ENCODE data around the gene KLHDC4. TPM values are rescaled to one million over a fixed set of nuclear protein-coding genes. Genes with fewer than 3 reads are reported as not detected.

Gene KLHDC4
- total and polyA plus RNA-seq, 4 donors: 8.2 to 27.6 (median 14.2) TPM

GRCh38 chr16:87780385-87780989 is 14.7 kb upstream of the KLHDC4 start:
- Histone ChIP-seq H3K9me3 (ENCODE audit: control insufficient read depth in 4 of 4, low read length in 3 of 4) (no peaks in the 10 kb centered on the region), H3K36me3 (ENCODE audit: control insufficient read depth in 4 of 4, insufficient read depth in 3 of 4, low read depth in 1 of 4, low read length in 3 of 4) (no peaks in the 10 kb centered on the region), H3K9ac (ENCODE audit: low read depth in 1 of 2, low read length in 2 of 2) (no peak overlapping the region), H3K4me1 (ENCODE audit: control insufficient read depth in 4 of 4, insufficient read depth in 4 of 4, low read length in 3 of 4) (peaks cover 8 to 26% (median 19%) of the 10 kb centered on the region in 4 donors), H3K4me3 (ENCODE audit: low read depth in 1 of 3, low read length in 3 of 3) (no peak overlapping the region), H3K27ac (ENCODE audit: low read depth in 1 of 2, low read length in 2 of 2) (no peak overlapping the region), H3K27me3 (ENCODE audit: control insufficient read depth in 4 of 4, insufficient read depth in 4 of 4, low read length in 3 of 4) (no peaks in the 10 kb centered on the region)
- TF ChIP-seq ATF3 (IDR thresholded peaks at IDR 0.05): no peak
- TF ChIP-seq ZBTB33 (IDR thresholded peaks at IDR 0.05): no peak
- no peak for DNase-seq (ENCODE audit: low spot score)
- 80% methylated on average over 10 of the region's 10 CpGs for WGBS

- Histone ChIP-seq H3K9me3 (ENCODE audit: control insufficient read depth in 4 of 4, low read length in 3 of 4) (no peaks in the 10 kb centered on the region), H3K27ac (ENCODE audit: low read depth in 1 of 2, low read length in 2 of 2) (no peak overlapping the region), H3K27me3 (ENCODE audit: control insufficient read depth in 4 of 4, insufficient read depth in 4 of 4, low read length in 3 of 4) (no peaks in the 10 kb centered on the region), H3K36me3 (ENCODE audit: control insufficient read depth in 4 of 4, insufficient read depth in 3 of 4, low read depth in 1 of 4, low read length in 3 of 4) (no peaks in the 10 kb centered on the region), H3K4me3 (ENCODE audit: low read depth in 1 of 3, low read length in 3 of 3) (no peak overlapping the region), H3K4me1 (ENCODE audit: control insufficient read depth in 4 of 4, insufficient read depth in 4 of 4, low read length in 3 of 4) (peaks cover 0 to 18% (median 13%) of the 10 kb centered on the region in 4 donors), H3K9ac (ENCODE audit: low read depth in 1 of 2, low read length in 2 of 2) (no peak overlapping the region)
- peak; percentile 54 for TF ChIP-seq SP1 (IDR thresholded peaks at IDR 0.05)
- TF ChIP-seq, protein P1, sequence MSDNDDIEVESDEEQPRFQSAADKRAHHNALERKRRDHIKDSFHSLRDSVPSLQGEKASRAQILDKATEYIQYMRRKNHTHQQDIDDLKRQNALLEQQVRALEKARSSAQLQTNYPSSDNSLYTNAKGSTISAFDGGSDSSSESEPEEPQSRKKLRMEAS (IDR thresholded peaks at IDR 0.05): peak; percentile 57
- TF ChIP-seq FOXA2 (IDR thresholded peaks at IDR 0.05): no peak
- peak; percentile 98 for TF ChIP-seq CTCF (IDR thresholded peaks at IDR 0.05; ENCODE audit: low read depth, low read length, missing input control)
- peak; percentile 57 to 81 for TF ChIP-seq RXRA (IDR thresholded peaks at IDR 0.05)
- TF ChIP-seq HNF4G (IDR thresholded peaks at IDR 0.05): peak; percentile 32
- TF ChIP-seq GABPA (IDR thresholded peaks at IDR 0.05 in 1 of 2, conservative IDR thresholded peaks at IDR 0.05 in 1 of 2): no peak
- TF ChIP-seq YY1 (IDR thresholded peaks at IDR 0.05): peak; percentile 52
- TF ChIP-seq EGR1 (IDR thresholded peaks at IDR 0.05; ENCODE audit: low read depth in 2 of 2): no peak
- TF ChIP-seq TAF1 (conservative IDR thresholded peaks at IDR 0.05): no peak
- TF ChIP-seq, protein P2, sequence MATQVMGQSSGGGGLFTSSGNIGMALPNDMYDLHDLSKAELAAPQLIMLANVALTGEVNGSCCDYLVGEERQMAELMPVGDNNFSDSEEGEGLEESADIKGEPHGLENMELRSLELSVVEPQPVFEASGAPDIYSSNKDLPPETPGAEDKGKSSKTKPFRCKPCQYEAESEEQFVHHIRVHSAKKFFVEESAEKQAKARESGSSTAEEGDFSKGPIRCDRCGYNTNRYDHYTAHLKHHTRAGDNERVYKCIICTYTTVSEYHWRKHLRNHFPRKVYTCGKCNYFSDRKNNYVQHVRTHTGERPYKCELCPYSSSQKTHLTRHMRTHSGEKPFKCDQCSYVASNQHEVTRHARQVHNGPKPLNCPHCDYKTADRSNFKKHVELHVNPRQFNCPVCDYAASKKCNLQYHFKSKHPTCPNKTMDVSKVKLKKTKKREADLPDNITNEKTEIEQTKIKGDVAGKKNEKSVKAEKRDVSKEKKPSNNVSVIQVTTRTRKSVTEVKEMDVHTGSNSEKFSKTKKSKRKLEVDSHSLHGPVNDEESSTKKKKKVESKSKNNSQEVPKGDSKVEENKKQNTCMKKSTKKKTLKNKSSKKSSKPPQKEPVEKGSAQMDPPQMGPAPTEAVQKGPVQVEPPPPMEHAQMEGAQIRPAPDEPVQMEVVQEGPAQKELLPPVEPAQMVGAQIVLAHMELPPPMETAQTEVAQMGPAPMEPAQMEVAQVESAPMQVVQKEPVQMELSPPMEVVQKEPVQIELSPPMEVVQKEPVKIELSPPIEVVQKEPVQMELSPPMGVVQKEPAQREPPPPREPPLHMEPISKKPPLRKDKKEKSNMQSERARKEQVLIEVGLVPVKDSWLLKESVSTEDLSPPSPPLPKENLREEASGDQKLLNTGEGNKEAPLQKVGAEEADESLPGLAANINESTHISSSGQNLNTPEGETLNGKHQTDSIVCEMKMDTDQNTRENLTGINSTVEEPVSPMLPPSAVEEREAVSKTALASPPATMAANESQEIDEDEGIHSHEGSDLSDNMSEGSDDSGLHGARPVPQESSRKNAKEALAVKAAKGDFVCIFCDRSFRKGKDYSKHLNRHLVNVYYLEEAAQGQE (IDR thresholded peaks at IDR 0.05): peak; percentile 32
- peak; percentile 99 for TF ChIP-seq ATF3 (IDR thresholded peaks at IDR 0.05)
- TF ChIP-seq JUND (IDR thresholded peaks at IDR 0.05): peak; percentile 41 to 65
- TF ChIP-seq HNF4A (conservative IDR thresholded peaks at IDR 0.05): peak in 1 of 2 donors; percentile 53
- no peak for TF ChIP-seq FOXA1 (IDR thresholded peaks at IDR 0.05)
- no peak for TF ChIP-seq ZBTB33 (IDR thresholded peaks at IDR 0.05)
- TF ChIP-seq RAD21 (IDR thresholded peaks at IDR 0.05): peak; percentile 100
- TF ChIP-seq NR2F2 (IDR thresholded peaks at IDR 0.05): peak; percentile 36
- DNase-seq (ENCODE audit: low spot score): peak; percentile 95
- WGBS: 24% methylated on average over 41 of the region's 41 CpGs
Observed at GRCh38 chr16:87778830-87779579, 13.2 kb upstream of the KLHDC4 start.

Measured in liver (tissue), 9 donors.